Glomerular visceral epithelial cell (primary cell): ENCODE results near the gene NFATC4.

ENCODE experiments used
- DNase-seq: peaks from one replicate; pipeline ENCODE4 v3.0.0-alpha.2; 2016; ENCODE audit errors: extremely low spot score

Gene NFATC4

GRCh38 chr14:24427537-24428508, 59.8 kb downstream of the NFATC4 start:
- DNase-seq: no peak

- no peak for DNase-seq
Observed at GRCh38 chr14:24428628-24429394, 60.8 kb downstream of the NFATC4 start.
